ENCODE data around the gene TTLL12. TPM values are rescaled to one million over a fixed set of nuclear protein-coding genes. Genes with fewer than 3 reads are reported as not detected.

TTLL12 gene
- total RNA-seq, 1 experiment from 2014 or later = 46.4 TPM

GRCh38 chr22:43162412-43163150, 24.4 kb downstream of the TTLL12 start:
- Histone ChIP-seq H3K27me3 (replicated peaks; ENCODE audit: control insufficient read depth, insufficient read depth, low read length) (no peaks in the 10 kb centered on the region), H3K4me3 (ENCODE audit: low read depth, low read length) (no peak overlapping the region), H3K9me3 (no peaks in the 10 kb centered on the region), H3K4me1 (no peaks in the 10 kb centered on the region), H3K36me3 (ENCODE audit: control insufficient read depth, insufficient read depth, low read length) (no peaks in the 10 kb centered on the region)
- BruUV-seq (replicated peaks) = no TSS peak
- intact Hi-C loops (cut with micrococcal nuclease; ENCODE audit: unreplicated experiment) = no loop called here
- TF ChIP-seq CTCF (IDR thresholded peaks at IDR 0.05; ENCODE audit: insufficient read depth in 1 of 2, low read depth in 1 of 2, low read length in 1 of 2, severe bottlenecking in 1 of 2, unreplicated experiment in 1 of 2) = no peak
- no peak overlapping the region for H3K4me3 Mint-ChIP-seq (ENCODE audit: unreplicated experiment)
- ChIA-PET CTCF (interaction anchor here (0.7 kb wide), 1 partner anchor 69 kb away, joined by 3 read pairs; no protein-coding TSS in a partner anchor), POLR2A (no interaction called here)
- peaks cover 9% of the 10 kb centered on the region for H3K36me3 Mint-ChIP-seq (ENCODE audit: insufficient read depth, unreplicated experiment)
- DNase-seq = no peak
- H3K4me1 Mint-ChIP-seq (ENCODE audit: low read depth, unreplicated experiment) = no peaks in the 10 kb centered on the region
- no peaks in the 10 kb centered on the region for H3K9me3 Mint-ChIP-seq (ENCODE audit: unreplicated experiment)
- H3K27me3 Mint-ChIP-seq (ENCODE audit: insufficient read depth, unreplicated experiment) = no peaks in the 10 kb centered on the region
- H3K27ac Mint-ChIP-seq (ENCODE audit: unreplicated experiment) = no peak overlapping the region

- Mint-ChIP-seq H3K27ac (ENCODE audit: unreplicated experiment) (no peak overlapping the region), H3K4me1 (ENCODE audit: low read depth, unreplicated experiment) (no peaks in the 10 kb centered on the region), H3K27me3 (ENCODE audit: insufficient read depth, unreplicated experiment) (no peaks in the 10 kb centered on the region), H3K9me3 (ENCODE audit: unreplicated experiment) (no peaks in the 10 kb centered on the region), H3K4me3 (ENCODE audit: unreplicated experiment) (no peak overlapping the region), H3K36me3 (ENCODE audit: insufficient read depth, unreplicated experiment) (no peaks in the 10 kb centered on the region)
- H3K4me1 ChIP-seq = no peaks in the 10 kb centered on the region
- H3K4me3 ChIP-seq (ENCODE audit: low read depth, low read length) = no peak overlapping the region
- no peaks in the 10 kb centered on the region for H3K36me3 ChIP-seq (ENCODE audit: control insufficient read depth, insufficient read depth, low read length)
- no peak for DNase-seq
- ChIA-PET POLR2A (no interaction called here), CTCF (no interaction called here)
- no TSS peak for BruUV-seq (replicated peaks)
- TF ChIP-seq CTCF (IDR thresholded peaks at IDR 0.05; ENCODE audit: insufficient read depth in 1 of 2, low read depth in 1 of 2, low read length in 1 of 2, severe bottlenecking in 1 of 2, unreplicated experiment in 1 of 2) = no peak
- H3K9me3 ChIP-seq = no peaks in the 10 kb centered on the region
- intact Hi-C loops (cut with micrococcal nuclease; ENCODE audit: unreplicated experiment) = no loop called here
- no peaks in the 10 kb centered on the region for H3K27me3 ChIP-seq (replicated peaks; ENCODE audit: control insufficient read depth, insufficient read depth, low read length)
Observed at GRCh38 chr22:43160497-43161126, 26.3 kb downstream of the TTLL12 start.

GRCh38 chr22:43159484-43160178, 27.3 kb downstream of the TTLL12 start:
- Histone ChIP-seq H3K4me3 (ENCODE audit: low read depth, low read length) (no peak overlapping the region), H3K4me1 (no peaks in the 10 kb centered on the region), H3K9me3 (no peaks in the 10 kb centered on the region), H3K27me3 (replicated peaks; ENCODE audit: control insufficient read depth, insufficient read depth, low read length) (no peaks in the 10 kb centered on the region), H3K36me3 (ENCODE audit: control insufficient read depth, insufficient read depth, low read length) (no peaks in the 10 kb centered on the region)
- H3K4me3 Mint-ChIP-seq (ENCODE audit: unreplicated experiment) = no peak overlapping the region
- intact Hi-C loops (cut with micrococcal nuclease; ENCODE audit: unreplicated experiment) = no loop called here
- H3K27me3 Mint-ChIP-seq (ENCODE audit: insufficient read depth, unreplicated experiment) = no peaks in the 10 kb centered on the region
- no peaks in the 10 kb centered on the region for H3K4me1 Mint-ChIP-seq (ENCODE audit: low read depth, unreplicated experiment)
- no peaks in the 10 kb centered on the region for H3K36me3 Mint-ChIP-seq (ENCODE audit: insufficient read depth, unreplicated experiment)
- H3K9me3 Mint-ChIP-seq (ENCODE audit: unreplicated experiment) = no peaks in the 10 kb centered on the region
- H3K27ac Mint-ChIP-seq (ENCODE audit: unreplicated experiment) = no peak overlapping the region
- BruUV-seq (replicated peaks) = no TSS peak
- peak in 1 of 2 experiments; percentile 12 for TF ChIP-seq CTCF (IDR thresholded peaks at IDR 0.05; ENCODE audit: insufficient read depth in 1 of 2, low read depth in 1 of 2, low read length in 1 of 2, severe bottlenecking in 1 of 2, unreplicated experiment in 1 of 2)
- CTCF ChIA-PET = no interaction called here
- DNase-seq = no peak
- POLR2A ChIA-PET = no interaction called here
